SIG-M5 (cell line): Measurements from ENCODE around the gene SDC4.
A peak's percentile ranks its signal among the peaks of the same experiment; 100 is the strongest.

Experiments used
- DNase-seq: peaks from one replicate; lab custom pipeline; 2025; lab: John Stamatoyannopoulos, UW

SDC4 gene

DNA sequence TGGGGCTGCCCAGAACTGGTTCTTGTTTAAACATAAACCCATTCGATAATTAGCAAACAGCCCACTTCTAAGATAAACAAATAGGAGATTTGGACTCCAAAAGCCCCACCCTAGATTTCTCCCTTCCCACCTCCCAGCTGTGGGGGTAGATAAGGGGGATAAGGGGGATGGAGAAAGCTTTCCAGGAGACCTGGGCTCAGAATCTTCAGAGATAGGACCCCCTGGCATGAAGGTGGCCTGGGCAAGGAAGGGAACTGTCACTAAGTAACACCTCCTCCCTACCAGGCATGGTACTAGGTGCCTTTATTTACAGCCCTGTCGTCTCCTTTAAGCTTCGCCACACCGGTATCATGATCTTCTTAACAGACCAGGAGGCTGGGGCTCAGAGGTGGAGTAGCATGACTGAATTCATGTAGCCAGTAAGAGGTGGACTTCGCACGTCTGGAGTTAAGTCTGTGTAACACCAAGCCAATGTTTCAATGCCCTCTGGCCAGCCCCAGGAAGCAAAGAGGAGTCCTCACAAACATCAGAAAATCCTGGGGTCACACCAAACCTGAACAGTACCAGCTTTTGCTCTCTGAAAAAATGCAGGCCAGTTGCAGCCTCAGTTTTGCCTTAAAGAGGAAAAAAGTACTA, 4.6 kb downstream of the SDC4 start:
- no peak for DNase-seq

DNA sequence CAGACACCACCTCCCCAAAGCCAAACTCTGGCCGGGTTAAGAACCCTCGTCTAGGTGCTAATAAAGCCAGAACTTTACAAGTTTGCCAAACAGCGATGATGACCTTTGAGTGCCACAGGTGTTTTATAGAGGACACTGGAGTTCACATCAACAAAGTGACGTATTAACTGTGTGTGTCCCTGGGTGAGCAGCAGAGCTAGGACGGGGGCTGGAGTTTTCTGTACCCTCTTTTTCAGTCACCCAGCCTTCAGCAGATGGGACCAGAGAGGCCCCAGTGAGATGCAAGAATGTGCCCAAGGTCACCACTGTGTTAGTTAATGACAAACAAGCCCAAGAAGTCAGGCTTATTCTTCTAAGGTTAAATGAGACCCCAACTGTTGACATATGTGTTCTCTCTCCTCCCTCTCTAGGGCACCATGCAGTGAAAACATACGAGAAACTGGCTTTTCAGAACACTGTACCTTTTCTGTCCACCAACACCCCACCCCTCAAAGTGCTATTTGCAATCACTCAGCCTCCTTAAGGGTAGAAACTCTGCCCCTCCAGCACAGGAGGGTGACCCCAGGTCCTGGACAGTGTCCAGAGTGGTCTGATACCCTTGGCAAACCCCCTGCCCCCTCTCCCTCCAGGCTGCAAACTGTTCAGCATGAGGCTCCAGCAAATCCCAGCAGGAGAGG, 5.2 kb downstream of the SDC4 start:
- no peak for DNase-seq

DNA sequence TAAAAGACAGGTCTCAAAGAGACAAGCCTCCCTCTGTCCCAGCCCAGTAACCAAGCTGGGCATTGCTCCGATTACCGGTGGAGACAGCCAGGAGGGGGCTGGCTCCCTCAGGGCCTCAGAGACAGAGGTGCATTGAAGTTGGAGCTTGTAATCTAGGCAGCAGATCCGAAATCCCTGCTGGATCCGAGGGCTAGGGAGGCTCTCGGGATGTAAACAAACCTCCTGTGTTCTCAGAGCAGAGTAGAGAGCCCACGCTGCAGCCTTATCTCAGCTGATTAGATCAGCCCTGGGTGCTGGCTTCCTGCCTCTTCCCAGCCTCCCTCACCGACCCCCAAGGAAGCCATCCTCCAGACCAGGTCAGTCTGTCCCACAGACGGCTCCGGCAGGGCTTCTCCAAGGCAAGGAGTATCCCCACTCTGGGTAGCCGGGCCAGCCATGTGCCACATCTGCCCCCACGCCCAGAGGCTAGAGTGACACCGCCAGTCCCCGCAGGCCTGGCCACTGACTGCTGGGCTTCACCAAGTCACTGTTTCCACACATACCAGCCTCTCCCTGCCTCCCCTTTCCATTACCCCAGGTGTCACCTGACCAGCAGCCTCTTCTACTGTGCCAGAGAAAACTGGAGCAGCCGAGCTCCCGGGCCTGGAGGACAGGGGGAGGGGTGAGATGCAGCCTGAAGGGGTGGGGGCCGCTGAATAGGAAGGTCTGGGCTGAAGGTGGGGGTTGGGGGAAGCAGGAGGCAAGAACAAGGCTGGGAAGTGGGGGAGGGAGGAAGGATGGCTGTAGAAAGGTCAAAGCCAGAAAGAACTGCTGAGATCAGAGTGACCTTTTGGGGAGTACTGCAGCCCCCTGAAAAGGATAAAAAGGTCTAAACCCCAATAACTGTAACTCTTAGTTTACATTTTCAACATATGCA, 6.0 kb downstream of the SDC4 start:
- DNase-seq, result no peak

DNA sequence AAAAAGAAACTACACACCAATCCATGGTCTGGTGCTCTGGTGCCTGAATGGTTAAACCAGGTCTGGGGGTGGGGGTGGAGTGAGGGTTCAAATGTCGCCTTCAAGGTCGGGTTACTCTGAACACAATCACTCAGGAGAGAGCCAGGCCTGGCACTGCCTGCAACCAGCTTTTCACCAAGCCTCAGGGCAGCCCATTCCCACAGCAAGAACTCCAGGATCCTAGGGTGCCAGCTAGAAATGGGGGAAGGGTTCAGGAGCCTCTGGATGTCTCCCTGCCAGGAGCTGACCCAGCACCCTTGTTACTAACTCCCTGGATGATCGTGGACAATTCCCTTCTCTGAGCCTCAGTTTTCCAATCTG, 6.7 kb downstream of the SDC4 start:
- DNase-seq, result no peak

DNA sequence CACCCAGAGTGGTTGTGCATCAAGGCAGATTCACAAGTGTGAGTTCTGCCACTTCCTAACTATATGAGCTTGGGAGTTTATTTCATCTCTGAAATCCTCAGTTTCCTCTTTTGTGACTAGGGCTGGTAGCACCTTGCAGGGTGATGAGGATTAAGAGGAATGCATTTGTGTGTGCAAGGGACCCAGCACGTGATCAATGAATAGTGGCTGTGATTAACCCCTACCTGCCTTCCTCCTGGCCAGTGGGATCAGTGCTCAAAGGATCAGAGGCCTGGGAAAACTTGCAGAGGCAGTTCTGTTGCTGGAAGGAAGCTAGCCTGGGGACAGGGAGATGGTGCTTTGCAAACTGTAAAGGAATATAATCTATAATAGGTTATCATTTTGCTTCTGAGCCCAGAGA, 7.3 kb downstream of the SDC4 start:
- no peak for DNase-seq

DNA sequence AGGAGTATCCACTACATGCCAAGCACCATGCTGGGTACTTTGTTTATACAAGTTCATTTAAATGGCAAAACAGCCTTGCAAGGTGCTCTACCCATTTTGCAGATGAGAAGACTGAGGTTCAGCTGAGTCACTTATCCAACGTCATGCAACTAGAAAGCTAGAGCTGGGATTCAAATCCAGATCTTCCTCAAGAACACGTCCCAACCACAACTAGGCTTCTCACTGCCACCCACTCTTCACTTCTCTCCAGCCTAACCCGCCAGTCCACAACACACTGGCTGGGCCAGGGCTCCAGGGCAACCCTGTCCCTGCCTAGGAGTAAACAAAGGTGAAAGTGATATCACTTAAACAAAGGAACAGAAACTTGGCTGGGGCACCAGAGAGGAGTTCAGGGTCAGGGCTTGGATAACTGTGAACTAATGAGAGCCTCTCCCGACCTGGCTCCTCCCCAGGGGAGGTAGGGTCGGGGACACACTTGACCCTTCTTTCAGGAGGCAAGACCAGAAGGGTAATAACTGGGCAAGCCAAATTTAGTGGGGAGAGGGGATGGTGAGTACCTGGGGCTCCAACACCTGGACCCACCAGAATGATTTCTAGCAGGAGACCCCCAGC, 7.9 kb downstream of the SDC4 start:
- no peak for DNase-seq

DNA sequence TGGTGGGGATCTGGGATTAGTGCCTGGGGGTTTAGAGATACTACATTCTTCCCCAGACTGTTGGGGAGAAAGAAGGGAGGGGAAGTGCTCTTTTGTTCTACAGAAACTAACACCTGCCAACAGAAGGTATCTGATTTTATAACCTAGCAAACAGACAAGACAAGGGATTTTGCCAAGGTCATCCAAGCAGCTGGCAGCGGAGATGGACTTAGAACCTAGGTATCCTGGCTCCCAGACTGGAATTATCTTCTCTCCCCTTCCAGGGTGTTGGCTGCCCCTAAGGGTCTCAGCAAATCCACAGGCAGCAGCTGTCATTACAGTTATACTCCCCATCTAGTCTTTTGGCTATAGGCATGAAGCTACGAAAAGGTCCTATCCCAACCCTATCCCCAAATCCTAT, 8.4 kb downstream of the SDC4 start:
- DNase-seq, result no peak

DNA sequence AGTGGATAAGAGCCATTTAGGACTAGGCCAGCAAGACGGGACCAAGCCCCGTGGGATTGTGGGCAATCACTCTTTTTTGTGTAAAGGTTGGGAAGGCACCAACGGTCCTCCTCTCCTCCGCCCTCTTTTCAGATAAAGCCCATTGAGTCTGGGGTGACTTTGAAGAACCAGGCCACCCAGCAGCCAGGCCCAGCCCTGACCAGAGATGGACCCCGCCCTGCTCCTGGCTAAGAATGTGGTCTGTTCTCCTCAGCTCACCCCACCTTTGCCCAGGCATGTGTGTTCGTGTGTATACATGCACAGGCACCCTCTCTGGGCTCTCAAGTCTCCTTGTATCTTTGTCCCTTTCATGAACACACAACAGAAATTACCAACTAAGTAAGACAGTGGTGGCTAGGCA, 9.1 kb downstream of the SDC4 start:
- no peak for DNase-seq

DNA sequence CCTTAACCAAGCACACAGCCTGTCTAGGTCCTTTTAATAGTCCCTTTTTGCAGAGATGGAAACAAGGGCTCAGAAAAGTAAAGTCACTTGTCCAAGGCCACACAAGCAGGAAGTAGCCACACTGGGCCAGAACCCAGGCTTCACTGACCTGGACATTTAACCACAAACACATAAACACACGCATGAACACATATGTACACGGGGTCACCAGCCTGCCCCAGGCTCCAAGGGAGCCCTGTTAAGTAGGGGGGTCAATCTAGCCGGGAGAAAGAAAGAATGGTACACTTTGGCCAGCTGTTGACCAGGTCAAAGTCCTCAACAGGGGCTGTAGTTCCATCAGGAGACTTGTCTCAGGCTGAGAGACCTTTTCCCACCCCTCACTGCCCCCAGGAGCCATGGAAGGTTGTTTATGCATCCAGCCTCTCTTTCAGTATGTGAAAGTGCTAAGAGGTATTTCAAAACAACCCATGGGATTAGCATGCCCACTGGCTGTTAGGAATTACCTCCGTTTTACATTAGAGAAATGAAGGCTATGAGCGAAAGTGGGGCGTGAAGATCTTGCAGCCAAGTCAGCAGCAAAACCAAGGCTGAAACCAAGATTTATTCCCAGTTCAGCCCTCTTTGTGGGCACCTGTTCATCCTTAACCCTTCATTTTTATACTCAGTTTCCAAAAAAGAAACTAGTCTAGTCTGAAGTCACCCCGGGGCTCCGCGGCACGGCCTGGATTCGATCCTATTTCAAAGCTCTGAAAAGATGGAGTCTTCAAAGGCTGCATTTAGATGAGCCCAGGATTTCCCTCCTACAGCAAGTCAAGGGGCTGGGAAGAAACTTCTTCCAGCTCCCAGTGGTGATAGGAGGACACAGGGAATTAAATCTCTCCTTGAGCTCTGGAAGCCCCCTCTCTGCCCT, 9.8 kb downstream of the SDC4 start:
- no peak for DNase-seq

DNA sequence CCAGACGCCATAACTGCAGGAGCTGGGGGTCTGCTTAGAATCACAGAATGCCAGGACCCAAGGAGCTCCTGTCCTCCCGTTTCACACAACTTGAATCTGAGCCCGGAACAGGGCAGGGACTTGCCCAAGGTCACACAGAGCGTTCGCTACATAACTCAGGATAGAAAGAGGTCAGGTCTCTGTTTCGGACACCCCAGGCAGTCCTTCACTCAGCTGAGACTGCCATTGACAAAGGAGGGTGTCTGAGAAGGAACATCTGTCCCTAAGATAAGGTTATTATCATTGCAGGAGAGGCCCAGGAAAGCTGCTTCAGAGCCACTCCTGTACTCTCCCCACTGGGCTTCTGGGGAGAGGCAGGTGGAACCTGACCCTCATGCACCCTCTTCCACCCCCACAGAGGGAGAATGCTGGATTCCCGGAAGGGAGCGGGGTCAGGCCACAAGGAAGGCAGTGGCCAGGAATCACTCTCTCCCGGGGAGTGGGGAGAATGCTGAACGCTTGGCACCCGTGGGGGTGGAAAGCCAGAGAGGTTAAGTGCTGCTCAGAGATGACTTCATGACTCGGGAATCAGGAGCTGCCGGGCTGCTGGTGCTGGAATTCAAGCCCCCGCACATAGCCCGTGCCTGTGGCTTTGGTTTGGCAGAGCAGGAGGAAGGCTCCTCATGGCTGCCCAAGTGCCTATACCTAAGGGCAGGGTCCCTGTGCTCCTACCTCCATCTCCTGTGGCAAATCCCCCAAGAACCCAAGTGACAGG, 10.7 kb downstream of the SDC4 start:
- no peak for DNase-seq

DNA sequence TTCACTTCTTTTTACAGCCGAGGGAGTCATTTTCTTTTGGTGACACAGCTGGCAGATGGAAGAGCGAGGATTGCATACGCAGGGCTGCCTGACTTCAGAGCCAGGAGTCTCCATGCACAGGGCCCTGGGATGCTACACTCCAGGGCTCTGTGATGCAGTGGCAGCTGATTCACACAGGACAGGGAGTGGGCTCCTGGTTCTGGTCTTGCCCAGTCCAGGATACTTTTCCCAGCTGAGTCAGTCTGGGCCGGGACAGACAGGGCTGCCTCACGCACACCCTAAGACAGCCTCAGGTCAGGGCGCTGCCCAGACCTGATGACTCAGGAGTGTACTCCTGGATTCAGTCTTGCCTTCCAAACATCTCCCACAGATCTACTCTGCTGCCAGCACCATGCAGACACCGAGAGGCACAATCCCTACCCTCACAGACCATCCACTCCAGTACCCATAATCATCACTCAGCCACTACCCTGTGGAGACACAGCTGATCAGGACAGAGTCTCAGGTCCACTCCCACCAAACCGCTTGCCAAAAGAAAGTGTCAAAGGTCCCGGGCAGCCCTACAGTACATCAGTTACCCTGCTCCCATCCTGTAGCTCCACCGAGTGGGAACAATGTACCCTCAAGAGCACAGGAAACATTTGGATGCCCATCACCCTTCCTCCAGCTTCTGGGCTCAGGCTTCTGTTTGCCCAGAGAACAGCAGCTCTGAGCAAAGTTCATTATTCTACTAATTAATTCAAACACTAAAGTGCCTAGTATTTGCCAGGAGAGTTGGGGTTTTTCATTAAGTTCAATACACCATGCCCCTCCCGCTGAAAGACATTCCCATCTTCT, 11.5 kb downstream of the SDC4 start:
- no peak for DNase-seq

DNA sequence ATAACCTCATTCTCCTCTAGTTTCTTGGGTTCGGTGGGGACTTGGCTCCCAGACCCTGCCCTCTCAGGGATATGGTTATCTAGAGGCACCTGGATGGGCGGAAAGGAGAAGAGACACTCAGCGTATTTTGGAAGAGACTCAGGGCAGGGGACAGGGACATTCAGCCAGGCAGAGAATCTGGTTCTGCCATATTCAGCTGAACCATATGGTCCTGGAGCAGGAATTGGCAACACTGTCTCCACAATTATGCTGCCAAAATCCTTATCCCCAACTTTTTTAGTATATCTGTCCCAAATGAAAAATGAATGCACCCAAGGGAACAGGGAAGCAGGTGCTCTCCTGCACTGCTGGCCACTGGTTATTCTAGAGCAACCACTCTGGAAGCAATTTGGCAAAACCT, 17.7 kb downstream of the SDC4 start:
- no peak for DNase-seq

DNA sequence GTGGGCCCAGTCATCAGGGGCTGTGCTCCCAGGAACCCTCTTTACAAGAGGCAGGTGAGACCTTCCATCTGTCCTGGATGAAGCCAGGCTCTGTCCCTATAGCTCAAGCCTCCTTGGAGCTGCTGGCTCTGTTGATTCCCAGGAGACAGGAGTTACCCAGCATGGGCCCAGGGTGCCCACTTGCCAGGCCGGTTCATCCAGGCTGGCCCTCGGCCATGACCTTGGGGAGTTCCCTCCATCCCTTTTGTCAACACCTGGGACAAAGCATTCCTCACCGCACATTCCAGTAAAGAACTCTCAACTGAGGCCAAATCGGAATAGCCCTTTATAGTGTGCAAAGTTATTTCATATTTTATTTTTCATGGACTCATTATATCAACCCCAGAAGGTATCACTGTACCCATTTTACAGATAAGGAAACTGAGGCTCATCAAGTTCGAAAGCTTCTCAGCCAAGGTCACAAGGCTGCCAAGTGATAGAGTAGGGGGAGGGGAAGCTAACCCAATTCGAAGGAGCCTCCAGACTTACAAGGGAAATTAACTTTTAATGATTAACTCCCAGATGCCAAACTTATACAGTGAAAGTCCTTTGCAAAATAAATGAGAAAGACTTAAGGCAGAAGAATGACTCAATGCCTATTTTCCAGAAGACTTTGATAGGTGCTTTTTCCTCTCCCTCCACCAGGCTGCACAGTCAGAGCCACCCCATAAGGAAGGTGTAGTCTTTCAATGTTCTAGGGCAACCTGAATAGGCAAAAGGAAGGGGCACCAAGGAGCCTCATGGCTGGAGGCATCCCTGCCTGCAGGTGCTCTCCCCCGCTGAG, 18.5 kb downstream of the SDC4 start:
- DNase-seq, result no peak

DNA sequence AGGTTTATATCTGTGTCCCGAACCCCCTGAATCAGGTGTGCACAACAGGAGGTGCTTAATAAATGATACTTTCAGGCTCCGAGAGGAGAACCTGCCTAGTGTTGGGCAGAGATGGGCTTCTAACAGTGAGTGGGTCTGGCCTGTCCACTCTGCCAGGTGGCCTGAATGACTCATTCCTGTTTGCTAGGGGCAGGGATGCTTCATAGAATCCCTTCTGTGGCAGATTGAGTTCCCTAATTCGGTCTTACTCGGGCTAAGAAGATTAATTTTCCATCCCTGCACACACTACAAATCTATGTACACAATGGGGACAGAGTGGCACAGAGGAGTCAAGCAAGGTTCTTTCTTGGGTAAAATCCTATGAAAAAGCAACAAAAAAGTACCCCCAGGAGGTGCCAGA, 19.8 kb downstream of the SDC4 start:
- no peak for DNase-seq

DNA sequence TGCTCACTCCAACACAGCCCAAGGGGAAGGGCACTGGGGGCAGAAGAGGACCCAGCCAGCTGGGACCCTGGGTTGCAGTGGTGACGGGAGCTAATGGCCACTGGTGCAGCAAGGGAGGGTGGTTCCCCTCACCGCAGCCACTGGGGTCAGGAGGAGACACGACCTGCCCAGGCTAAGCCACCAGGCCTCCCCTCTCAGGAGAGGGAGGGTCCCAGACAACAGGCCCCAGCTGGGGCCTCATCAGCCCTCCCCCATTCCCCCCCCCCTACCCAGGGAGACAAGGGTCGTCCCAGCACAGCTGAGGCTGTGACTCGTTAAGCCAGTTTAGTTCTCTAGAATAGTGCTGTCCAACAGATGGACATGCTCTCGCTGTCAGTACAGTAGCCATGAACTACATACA, 22.9 kb downstream of the SDC4 start:
- no peak for DNase-seq

DNA sequence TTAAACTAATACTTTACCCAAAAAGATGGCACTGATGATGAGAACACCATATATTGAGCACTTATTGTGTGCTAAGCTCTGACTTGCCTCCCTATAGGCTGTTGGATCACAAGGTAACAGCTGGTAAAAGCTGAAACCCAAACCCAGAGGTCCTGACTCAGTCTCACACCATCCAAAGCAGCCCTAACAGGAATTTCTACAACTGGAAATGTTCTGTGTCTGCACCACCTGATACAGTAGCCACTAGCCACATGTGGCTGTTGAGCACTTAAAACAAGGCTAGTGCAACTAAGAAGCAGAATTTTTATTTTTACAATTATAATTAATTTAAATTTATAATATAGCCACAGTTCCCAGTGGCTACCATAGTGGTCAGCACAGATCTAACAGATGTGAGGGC, 24.5 kb downstream of the SDC4 start:
- DNase-seq, result no peak

DNA sequence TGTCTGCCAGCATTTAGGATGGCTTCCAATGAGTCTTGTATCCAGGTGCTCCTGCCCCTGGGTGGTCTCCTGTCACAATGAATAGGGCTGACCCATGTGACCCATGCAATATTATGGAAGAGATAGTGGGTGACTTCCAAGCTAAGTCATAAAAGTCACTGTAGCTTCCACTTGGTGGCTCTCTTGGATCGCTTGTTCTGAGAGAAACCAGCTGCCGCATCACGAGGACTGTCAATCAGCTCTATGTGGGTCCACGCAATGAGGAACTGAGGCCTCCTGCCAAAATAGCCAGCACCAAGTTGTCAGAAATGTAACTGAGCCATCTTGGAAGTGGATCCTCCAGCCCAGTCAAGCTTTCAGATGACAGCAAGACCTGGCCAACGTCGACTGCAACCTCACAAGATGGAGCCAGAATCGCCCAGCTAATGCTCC, 25.3 kb downstream of the SDC4 start:
- no peak for DNase-seq

DNA sequence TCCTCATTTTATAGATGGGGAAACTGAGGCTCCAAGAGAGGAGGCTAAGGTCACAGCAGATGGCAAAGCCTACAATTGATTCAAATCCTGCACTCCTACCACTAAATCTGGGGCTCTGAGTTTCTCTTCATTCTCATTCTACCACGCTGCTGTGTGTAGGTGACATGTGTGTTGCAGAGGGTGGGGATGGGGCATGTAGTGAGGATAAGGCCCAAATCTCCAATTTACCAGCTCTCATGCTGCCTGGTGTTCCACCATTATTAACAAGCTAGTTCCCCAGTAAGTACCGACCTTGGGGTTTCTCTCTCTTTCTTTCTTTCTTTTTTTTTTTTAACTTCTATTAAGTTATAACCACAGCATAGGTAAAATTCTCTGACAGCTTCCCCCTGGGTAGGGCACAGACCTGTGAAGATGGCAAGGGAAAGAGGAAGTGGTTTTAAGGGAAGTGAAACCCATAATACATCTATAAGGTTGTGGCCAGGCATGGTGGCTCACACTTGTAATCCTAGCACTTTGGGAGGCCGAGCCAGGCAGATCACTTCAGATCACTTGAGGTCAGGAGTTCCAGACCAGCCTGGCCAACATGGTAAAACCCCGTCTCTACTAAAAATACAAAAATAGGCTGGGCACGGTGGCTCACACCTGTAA, 27.2 kb downstream of the SDC4 start:
- peak; percentile 77 for DNase-seq

DNA sequence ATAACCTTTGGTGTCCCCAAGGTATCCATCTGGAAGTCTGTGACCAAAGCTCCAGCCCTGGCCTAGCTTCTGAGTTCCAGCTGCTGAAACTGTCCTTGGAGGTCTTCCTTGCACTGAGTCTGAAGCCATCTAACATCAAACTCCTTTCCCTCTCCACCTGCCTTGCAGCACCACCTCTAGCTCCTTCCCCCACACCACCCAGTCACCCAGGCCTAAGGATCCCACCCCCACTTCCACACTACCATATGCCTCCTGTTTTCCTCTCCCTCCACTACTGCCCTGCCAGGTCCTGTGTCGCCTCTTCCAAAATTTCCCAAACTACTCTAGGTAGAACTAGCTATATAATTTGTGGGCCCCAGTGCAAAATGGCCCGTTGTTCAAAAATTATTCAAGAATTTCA, 29.3 kb downstream of the SDC4 start:
- DNase-seq, result no peak
